GM12875 (cell line): ENCODE measurements around the gene FAM135A.
"Not testable (repeated sequence)": the region's sequence is repeated elsewhere in the genome, so short reads cannot be mapped to it uniquely, and the experiment has no call there.

ENCODE experiments used
- H3K4me3 ChIP-seq: one replicate; pipeline ENCODE4 v1.5.1; 2011; ENCODE audit warnings: low read depth, low read length, control low read depth
- CTCF ChIP-seq: IDR thresholded peaks from 2 replicates; pipeline ENCODE4 v1.5.1; 2011; ENCODE audit warnings: low read depth, mild to moderate bottlenecking, control low read depth, inconsistent platforms, low read length, moderate library complexity, borderline replicate concordance; ENCODE audit not compliant: insufficient read depth

FAM135A gene

GRCh38 chr6:70601014-70601413, 187.7 kb downstream of the FAM135A start:
- no peak for TF ChIP-seq CTCF

GRCh38 chr6:70604254-70604653, 190.9 kb downstream of the FAM135A start:
- no peak for TF ChIP-seq CTCF
- no peak overlapping the region for H3K4me3 ChIP-seq

More at GRCh38 chr6:70601014-70601413, 187.7 kb downstream of the FAM135A start:
- H3K4me3 ChIP-seq, result no peak overlapping the region

- H3K4me3 ChIP-seq, result not testable (repeated sequence)
Observed at GRCh38 chr6:70607371-70607770, 194.1 kb downstream of the FAM135A start.

- not testable (repeated sequence) for H3K4me3 ChIP-seq
Observed at GRCh38 chr6:70609181-70609580, 195.9 kb downstream of the FAM135A start.
